ENCODE measurements around the gene POU2AF1. TPM values are rescaled to one million over a fixed set of nuclear protein-coding genes. Genes with fewer than 3 reads are reported as not detected.

Gene POU2AF1
- total and polyA plus RNA-seq, 2 of the 13 experiments (the other 11 are each of a cell fraction or from before 2014, with no cell fraction given), result 1.9 to 3.6 TPM

DNA sequence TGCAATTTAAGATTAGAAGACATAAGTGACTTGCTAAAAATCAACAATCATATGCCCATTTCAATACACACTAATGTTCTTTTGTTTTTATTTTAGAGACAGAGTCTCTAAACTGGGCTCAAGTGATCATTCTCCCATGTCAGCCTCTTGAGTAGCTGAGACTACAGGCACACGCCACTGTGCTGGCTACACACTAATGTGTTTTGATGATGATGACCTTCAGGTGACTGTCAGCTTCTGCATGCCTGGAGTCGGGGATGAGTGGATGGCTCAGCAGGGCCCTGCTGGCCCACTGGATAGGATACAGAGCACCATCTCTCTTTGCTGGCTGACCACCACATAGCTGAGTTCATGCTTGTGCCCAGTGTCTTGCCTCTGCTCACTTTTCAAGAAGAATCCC is 27.0 kb upstream of the POU2AF1 start (continued):
- TF ChIP-seq, protein P1, sequence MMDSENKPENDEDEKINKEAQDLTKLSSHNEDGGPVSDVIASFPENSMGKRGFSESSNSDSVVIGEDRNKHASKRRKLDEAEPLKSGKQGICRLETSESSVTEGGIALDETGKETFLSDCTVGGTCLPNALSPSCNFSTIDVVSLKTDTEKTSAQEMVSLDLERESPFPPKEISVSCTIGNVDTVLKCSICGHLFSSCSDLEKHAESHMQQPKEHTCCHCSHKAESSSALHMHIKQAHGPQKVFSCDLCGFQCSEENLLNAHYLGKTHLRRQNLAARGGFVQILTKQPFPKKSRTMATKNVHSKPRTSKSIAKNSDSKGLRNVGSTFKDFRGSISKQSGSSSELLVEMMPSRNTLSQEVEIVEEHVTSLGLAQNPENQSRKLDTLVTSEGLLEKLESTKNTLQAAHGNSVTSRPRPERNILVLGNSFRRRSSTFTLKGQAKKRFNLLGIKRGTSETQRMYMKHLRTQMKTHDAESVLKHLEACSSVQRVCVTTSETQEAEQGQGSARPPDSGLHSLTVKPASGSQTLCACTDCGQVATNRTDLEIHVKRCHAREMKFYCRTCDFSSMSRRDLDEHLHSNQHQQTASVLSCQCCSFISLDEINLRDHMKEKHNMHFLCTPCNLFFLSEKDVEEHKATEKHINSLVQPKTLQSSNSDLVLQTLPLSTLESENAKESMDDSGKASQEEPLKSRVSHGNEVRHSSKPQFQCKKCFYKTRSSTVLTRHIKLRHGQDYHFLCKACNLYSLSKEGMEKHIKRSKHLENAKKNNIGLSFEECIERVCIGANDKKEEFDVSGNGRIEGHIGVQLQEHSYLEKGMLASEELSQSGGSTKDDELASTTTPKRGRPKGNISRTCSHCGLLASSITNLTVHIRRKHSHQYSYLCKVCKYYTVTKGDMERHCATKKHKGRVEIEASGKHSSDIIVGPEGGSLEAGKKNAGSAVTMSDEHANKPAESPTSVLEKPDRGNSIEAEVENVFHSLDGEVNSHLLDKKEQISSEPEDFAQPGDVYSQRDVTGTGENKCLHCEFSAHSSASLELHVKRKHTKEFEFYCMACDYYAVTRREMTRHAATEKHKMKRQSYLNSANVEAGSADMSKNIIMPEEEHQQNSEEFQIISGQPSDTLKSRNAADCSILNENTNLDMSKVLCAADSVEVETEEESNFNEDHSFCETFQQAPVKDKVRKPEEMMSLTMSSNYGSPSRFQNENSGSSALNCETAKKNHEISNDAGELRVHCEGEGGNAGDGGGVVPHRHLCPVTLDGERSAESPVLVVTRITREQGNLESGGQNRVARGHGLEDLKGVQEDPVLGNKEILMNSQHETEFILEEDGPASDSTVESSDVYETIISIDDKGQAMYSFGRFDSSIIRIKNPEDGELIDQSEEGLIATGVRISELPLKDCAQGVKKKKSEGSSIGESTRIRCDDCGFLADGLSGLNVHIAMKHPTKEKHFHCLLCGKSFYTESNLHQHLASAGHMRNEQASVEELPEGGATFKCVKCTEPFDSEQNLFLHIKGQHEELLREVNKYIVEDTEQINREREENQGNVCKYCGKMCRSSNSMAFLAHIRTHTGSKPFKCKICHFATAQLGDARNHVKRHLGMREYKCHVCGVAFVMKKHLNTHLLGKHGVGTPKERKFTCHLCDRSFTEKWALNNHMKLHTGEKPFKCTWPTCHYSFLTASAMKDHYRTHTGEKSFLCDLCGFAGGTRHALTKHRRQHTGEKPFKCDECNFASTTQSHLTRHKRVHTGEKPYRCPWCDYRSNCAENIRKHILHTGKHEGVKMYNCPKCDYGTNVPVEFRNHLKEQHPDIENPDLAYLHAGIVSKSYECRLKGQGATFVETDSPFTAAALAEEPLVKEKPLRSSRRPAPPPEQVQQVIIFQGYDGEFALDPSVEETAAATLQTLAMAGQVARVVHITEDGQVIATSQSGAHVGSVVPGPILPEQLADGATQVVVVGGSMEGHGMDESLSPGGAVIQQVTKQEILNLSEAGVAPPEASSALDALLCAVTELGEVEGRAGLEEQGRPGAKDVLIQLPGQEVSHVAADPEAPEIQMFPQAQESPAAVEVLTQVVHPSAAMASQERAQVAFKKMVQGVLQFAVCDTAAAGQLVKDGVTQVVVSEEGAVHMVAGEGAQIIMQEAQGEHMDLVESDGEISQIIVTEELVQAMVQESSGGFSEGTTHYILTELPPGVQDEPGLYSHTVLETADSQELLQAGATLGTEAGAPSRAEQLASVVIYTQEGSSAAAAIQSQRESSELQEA (CRISPR knock-in tag; IDR thresholded peaks at IDR 0.05; ENCODE audit: not compliant biosample characterization), result no peak
- no peak for TF ChIP-seq DNMT1 (CRISPR knock-in tag; IDR thresholded peaks at IDR 0.05)
- no peak for TF ChIP-seq DDIT3 (CRISPR knock-in tag; IDR thresholded peaks at IDR 0.05)
- TF ChIP-seq ETV6 (CRISPR knock-in tag; conservative IDR thresholded peaks at IDR 0.05), result no peak
- TF ChIP-seq ZNF44 (CRISPR knock-in tag; IDR thresholded peaks at IDR 0.05), result no peak
- no peak for TF ChIP-seq ARID5B (CRISPR knock-in tag; IDR thresholded peaks at IDR 0.05)
- no peak for TF ChIP-seq ZKSCAN8 (CRISPR knock-in tag; IDR thresholded peaks at IDR 0.05; ENCODE audit: borderline replicate concordance)
- no peak for TF ChIP-seq RXRB (CRISPR knock-in tag; IDR thresholded peaks at IDR 0.05; ENCODE audit: borderline replicate concordance)
- TF ChIP-seq HOMEZ (CRISPR knock-in tag; IDR thresholded peaks at IDR 0.05; ENCODE audit: low read depth), result no peak
- TF ChIP-seq SIN3A (IDR thresholded peaks at IDR 0.05; ENCODE audit: borderline replicate concordance, low read depth, low read length), result no peak
- no peak for TF ChIP-seq TGIF2 (CRISPR knock-in tag; IDR thresholded peaks at IDR 0.05)
- no peak for TF ChIP-seq ZNF326 (CRISPR knock-in tag; IDR thresholded peaks at IDR 0.05; ENCODE audit: borderline replicate concordance)
- TF ChIP-seq REPIN1 (CRISPR knock-in tag; IDR thresholded peaks at IDR 0.05; ENCODE audit: borderline replicate concordance, low read depth), result no peak
- no peak for TF ChIP-seq GLI4 (CRISPR knock-in tag; IDR thresholded peaks at IDR 0.05; ENCODE audit: borderline replicate concordance)
